Measurements from ENCODE around the gene CPVL. TPM values are rescaled to one million over a fixed set of nuclear protein-coding genes. Genes with fewer than 3 reads are reported as not detected.
A peak's percentile ranks its signal among the peaks of the same experiment; 100 is the strongest.

Gene CPVL
- total RNA-seq, 2 donors from 2014 or later, result 4.7 to 48.3 TPM

- Histone ChIP-seq H3K4me1 (replicated peaks) (no peaks in the 10 kb centered on the region), H3K27me3 (replicated peaks; ENCODE audit: insufficient read depth) (no peaks in the 10 kb centered on the region), H3K36me3 (no peaks in the 10 kb centered on the region), H3K4me3 (no peak overlapping the region), H3K27ac (no peak overlapping the region), H3K9me3 (no peaks in the 10 kb centered on the region)
- no peak for TF ChIP-seq POLR2AphosphoS5 (IDR thresholded peaks at IDR 0.05)
- TF ChIP-seq POLR2A (IDR thresholded peaks at IDR 0.05), result no peak
- no peak for TF ChIP-seq CTCF (IDR thresholded peaks at IDR 0.05)
- no peak for DNase-seq (ENCODE audit: low spot score)
- WGBS, result 72% methylated on average over 3 of the region's 3 CpGs
- intact Hi-C loops (cut with DNase I), result no loop called here
These were observed 170.3 kb downstream of the CPVL start for GRCh38 chr7:28976022-28976421.

- no peaks in the 10 kb centered on the region for H3K9me3 ChIP-seq
- 97% methylated on average over 3 of the region's 3 CpGs for WGBS
- no peak overlapping the region for H3K27ac ChIP-seq
- H3K4me3 ChIP-seq, result no peak overlapping the region
- TF ChIP-seq CTCF (IDR thresholded peaks at IDR 0.05), result no peak
- TF ChIP-seq POLR2A (IDR thresholded peaks at IDR 0.05), result no peak
- TF ChIP-seq POLR2AphosphoS5 (IDR thresholded peaks at IDR 0.05), result no peak
- intact Hi-C loops (cut with DNase I), result no loop called here
- no peaks in the 10 kb centered on the region for H3K4me1 ChIP-seq (replicated peaks)
- DNase-seq (ENCODE audit: low spot score), result no peak
- H3K36me3 ChIP-seq, result no peaks in the 10 kb centered on the region
- H3K27me3 ChIP-seq (replicated peaks; ENCODE audit: insufficient read depth), result no peaks in the 10 kb centered on the region
These were observed 172.7 kb downstream of the CPVL start for GRCh38 chr7:28973591-28973990.

- WGBS, result 77% methylated on average over 2 of the region's 2 CpGs
- no peak overlapping the region for H3K4me3 ChIP-seq
- peak; percentile 76 for TF ChIP-seq POLR2AphosphoS5 (IDR thresholded peaks at IDR 0.05)
- TF ChIP-seq CTCF (IDR thresholded peaks at IDR 0.05), result no peak
- no peak overlapping the region for H3K27ac ChIP-seq
- peaks cover 2% of the 10 kb centered on the region for H3K4me1 ChIP-seq (replicated peaks)
- H3K36me3 ChIP-seq, result no peaks in the 10 kb centered on the region
- H3K27me3 ChIP-seq (replicated peaks; ENCODE audit: insufficient read depth), result no peaks in the 10 kb centered on the region
- H3K9me3 ChIP-seq, result no peaks in the 10 kb centered on the region
- intact Hi-C loops (cut with DNase I), result no loop called here
- peak; percentile 76 for DNase-seq (ENCODE audit: low spot score)
These were observed 182.3 kb downstream of the CPVL start for GRCh38 chr7:28964056-28964455.

GRCh38 chr7:28961972-28962371 lies 184.4 kb downstream of the CPVL start:
- Histone ChIP-seq H3K36me3 (no peaks in the 10 kb centered on the region), H3K4me3 (no peak overlapping the region), H3K4me1 (replicated peaks) (peaks cover 2% of the 10 kb centered on the region), H3K27ac (no peak overlapping the region), H3K27me3 (replicated peaks; ENCODE audit: insufficient read depth) (no peaks in the 10 kb centered on the region), H3K9me3 (no peaks in the 10 kb centered on the region)
- intact Hi-C loops (cut with DNase I), result no loop called here
- WGBS, result 61% methylated on average over 5 of the region's 5 CpGs
- DNase-seq (ENCODE audit: low spot score), result no peak
- TF ChIP-seq CTCF (IDR thresholded peaks at IDR 0.05) (no peak), POLR2AphosphoS5 (IDR thresholded peaks at IDR 0.05) (no peak), POLR2A (IDR thresholded peaks at IDR 0.05) (no peak)

GRCh38 chr7:28960071-28960840 lies 186.1 kb downstream of the CPVL start:
- H3K4me3 ChIP-seq, result no peak overlapping the region
- TF ChIP-seq POLR2A (IDR thresholded peaks at IDR 0.05), result no peak
- no peak for TF ChIP-seq POLR2AphosphoS5 (IDR thresholded peaks at IDR 0.05)
- no peak for TF ChIP-seq CTCF (IDR thresholded peaks at IDR 0.05)
- peaks cover 2% of the 10 kb centered on the region for H3K4me1 ChIP-seq (replicated peaks)
- no peak for DNase-seq (ENCODE audit: low spot score)
- H3K9me3 ChIP-seq, result no peaks in the 10 kb centered on the region
- intact Hi-C loops (cut with DNase I), result no loop called here
- H3K27me3 ChIP-seq (replicated peaks; ENCODE audit: insufficient read depth), result no peaks in the 10 kb centered on the region
- H3K27ac ChIP-seq, result no peak overlapping the region
- 68% methylated on average over 7 of the region's 7 CpGs for WGBS
- H3K36me3 ChIP-seq, result no peaks in the 10 kb centered on the region

All from prostate gland (tissue), 2 donors.